ENCODE results near the gene ZNF394.
"Not testable (repeated sequence)": the region's sequence is repeated elsewhere in the genome, so short reads cannot be mapped to it uniquely, and the experiment has no call there.

- not testable (repeated sequence) for TF ChIP-seq CTCF (IDR thresholded peaks at IDR 0.05; ENCODE audit: insufficient read depth, low read length); SPI1 (IDR thresholded peaks at IDR 0.05; ENCODE audit: borderline replicate concordance, low read depth); GABPA (IDR thresholded peaks at IDR 0.05; ENCODE audit: low read depth); POLR2AphosphoS5 (IDR thresholded peaks at IDR 0.05; ENCODE audit: low read depth)
Measured at GRCh38 chr7:99545308-99545707, 45.2 kb upstream of the ZNF394 start.

All from HL-60 (cell line).